DOHH2 (cell line): ENCODE data around the gene TWSG1.

ENCODE experiments used
- H3F3A ChIP-seq: fragments of 200-600 bp; sonication (generic), shearing (Covaris generic); 2 replicates; pipeline ENCODE4 v1.6.0; 2016; ENCODE audit warnings: antibody characterized with exemption, mild to moderate bottlenecking; ENCODE audit not compliant: control insufficient read depth, insufficient read depth
- H3K27ac ChIP-seq: fragments of 200-600 bp; sonication (generic); 2 replicates; pipeline ENCODE4 v1.5.1; 2014; ENCODE audit warnings: low read depth, mild to moderate bottlenecking, low read length, moderate library complexity
- H3K27me3 ChIP-seq: fragments of 200-600 bp; sonication (generic); 2 replicates; pipeline ENCODE4 v1.6.1; 2014; ENCODE audit warnings: mild to moderate bottlenecking, low read length, mixed read lengths; ENCODE audit not compliant: control insufficient read depth
- H3K36me3 ChIP-seq: fragments of 200-600 bp; sonication (generic); 2 replicates; pipeline ENCODE4 v1.6.1; 2014; ENCODE audit warnings: mild to moderate bottlenecking, low read length, moderate library complexity, mixed read lengths; ENCODE audit not compliant: control insufficient read depth
- H3K4me1 ChIP-seq: fragments of 200-600 bp; sonication (generic); 2 replicates; pipeline ENCODE4 v1.6.1; 2014; ENCODE audit warnings: mild to moderate bottlenecking, low read length, mixed read lengths; ENCODE audit not compliant: control insufficient read depth
- H3K4me2 ChIP-seq: fragments of 200-600 bp; sonication (generic); 2 replicates; pipeline ENCODE4 v1.6.0; 2014; ENCODE audit warnings: mild to moderate bottlenecking, low read length, moderate library complexity
- H3K4me3 ChIP-seq: fragments of 200-600 bp; sonication (generic); 2 replicates; pipeline ENCODE4 v1.5.1; 2014; ENCODE audit warnings: mild to moderate bottlenecking, low read length, mixed read lengths
- H3K79me2 ChIP-seq: fragments of 200-600 bp; sonication (generic); 2 replicates; pipeline ENCODE4 v1.6.1; 2014; ENCODE audit warnings: mild to moderate bottlenecking, low read length, mixed read lengths; ENCODE audit not compliant: control insufficient read depth
- H3K9me2 ChIP-seq: fragments of 200-600 bp; sonication (generic); replicated peaks from 2 replicates; pipeline ENCODE4 v1.6.1; 2014; ENCODE audit warnings: mild to moderate bottlenecking, low read length, mixed read lengths; ENCODE audit not compliant: control insufficient read depth
- H3K9me3 ChIP-seq: fragments of 200-600 bp; sonication (generic); 2 replicates; pipeline ENCODE4 v1.6.1; 2014; ENCODE audit warnings: antibody characterized with exemption, low read length, mixed read lengths; ENCODE audit not compliant: control insufficient read depth, insufficient read depth
- H4K20me1 ChIP-seq: fragments of 200-600 bp; sonication (generic); 2 replicates; pipeline ENCODE4 v1.6.0; 2014; ENCODE audit warnings: low read depth, mild to moderate bottlenecking, antibody characterized with exemption, low read length, moderate library complexity; ENCODE audit not compliant: control insufficient read depth, insufficient read depth
- CTCF ChIP-seq: fragments of 200-600 bp; sonication (generic); IDR thresholded peaks from one replicate; pipeline ENCODE4 v1.5.1; 2014; ENCODE audit warnings: antibody characterized with exemption, mild to moderate bottlenecking, low read depth, low read length; ENCODE audit not compliant: poor library complexity, severe bottlenecking
- EZH2phosphoT487 ChIP-seq: fragments of 200-600 bp; sonication (generic); IDR thresholded peaks from 2 replicates; pipeline ENCODE4 v1.6.1; 2017; ENCODE audit warnings: borderline replicate concordance, mild to moderate bottlenecking, antibody characterized with exemption, low read length, moderate library complexity, mixed read lengths

Gene TWSG1

DNA sequence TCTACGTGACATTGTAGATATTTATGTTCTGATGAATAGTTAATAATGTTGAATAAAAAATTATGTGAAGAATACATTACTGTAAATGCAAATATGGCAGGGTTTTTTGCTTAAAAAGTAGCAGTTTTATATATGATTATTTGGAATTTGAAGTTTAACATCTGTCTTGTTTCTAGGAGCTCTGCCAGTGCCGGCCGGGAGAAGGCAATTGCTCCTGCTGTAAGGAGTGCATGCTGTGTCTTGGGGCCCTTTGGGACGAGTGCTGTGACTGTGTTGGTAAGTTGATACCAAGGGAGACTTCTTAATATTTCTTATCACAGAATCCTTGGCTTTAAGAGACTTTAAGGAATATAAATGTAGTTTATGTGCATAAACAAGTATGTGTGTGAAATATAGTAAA is 25.2 kb downstream of the TWSG1 start:
- Histone ChIP-seq H3K4me3 (no peak overlapping the region), H3K27ac (no peak overlapping the region), H3K4me2 (no peak overlapping the region), H3K79me2 (no peaks in the 10 kb centered on the region), H3K4me1 (no peaks in the 10 kb centered on the region), H3K36me3 (0 out of 2 replicates have a peak, but pooled peaks cover 3% of the 10 kb centered on the region), H3K9me3 (no peaks in the 10 kb centered on the region), H4K20me1 (no peaks in the 10 kb centered on the region), H3K27me3 (no peaks in the 10 kb centered on the region), H3K9me2 (no peaks in the 10 kb centered on the region), H3F3A (no peaks in the 10 kb centered on the region)
- TF ChIP-seq CTCF (no peak), EZH2phosphoT487 (no peak)

DNA sequence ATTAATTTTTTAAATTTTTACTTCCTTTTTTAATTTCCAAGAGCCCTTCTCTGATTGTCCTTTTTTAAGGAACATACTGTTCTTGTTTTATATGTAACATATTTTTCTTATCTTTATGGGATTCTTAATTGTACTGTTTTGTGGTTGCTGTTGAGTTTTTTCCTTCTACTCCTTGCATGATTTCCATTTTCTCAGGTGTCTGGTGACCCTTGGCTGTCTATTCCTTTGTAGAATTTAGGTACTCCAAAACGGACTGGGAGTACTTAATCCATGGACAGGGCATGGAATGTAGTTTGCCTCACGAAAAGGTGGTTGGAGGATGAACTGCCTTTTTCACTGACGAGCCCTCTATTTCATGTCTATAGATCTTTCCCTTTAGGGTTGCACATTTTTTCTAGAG is 26.6 kb downstream of the TWSG1 start:
- no peaks in the 10 kb centered on the region for H4K20me1 ChIP-seq
- no peaks in the 10 kb centered on the region for H3K9me3 ChIP-seq
- H3K9me2 ChIP-seq, result no peaks in the 10 kb centered on the region
- H3K27me3 ChIP-seq, result no peaks in the 10 kb centered on the region
- no peak overlapping the region for H3K4me2 ChIP-seq
- 0 out of 2 replicates have a peak, but pooled peaks cover 3% of the 10 kb centered on the region for H3K36me3 ChIP-seq
- no peak overlapping the region for H3K27ac ChIP-seq
- no peaks in the 10 kb centered on the region for H3K4me1 ChIP-seq
- H3F3A ChIP-seq, result no peaks in the 10 kb centered on the region
- no peaks in the 10 kb centered on the region for H3K79me2 ChIP-seq
- TF ChIP-seq CTCF (no peak), EZH2phosphoT487 (no peak)
- H3K4me3 ChIP-seq, result no peak overlapping the region

DNA sequence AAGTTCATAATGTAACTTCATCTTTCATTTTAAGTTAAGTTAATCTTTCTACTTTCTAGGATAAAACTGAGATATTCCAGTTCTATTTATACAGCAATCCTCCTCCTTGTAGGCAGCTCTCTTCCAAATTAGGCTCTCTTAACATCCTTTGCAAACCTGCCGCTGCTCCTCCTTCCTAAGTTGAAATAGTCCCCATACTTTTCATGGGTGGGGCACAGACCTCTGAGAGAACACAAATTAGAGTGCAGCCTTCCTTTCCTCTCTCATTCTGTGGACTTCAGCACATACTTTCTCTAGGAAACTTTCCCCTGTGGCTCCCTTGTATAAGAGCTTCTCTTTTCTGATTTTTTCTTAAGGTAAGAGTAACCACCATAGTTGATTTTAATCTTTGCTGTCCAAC is 28.3 kb downstream of the TWSG1 start:
- Histone ChIP-seq H3K9me3 (no peaks in the 10 kb centered on the region), H3K36me3 (0 out of 2 replicates have a peak, but pooled peaks cover 3% of the 10 kb centered on the region), H3K4me3 (no peak overlapping the region), H3K4me2 (no peak overlapping the region), H3K4me1 (no peaks in the 10 kb centered on the region), H3K79me2 (no peaks in the 10 kb centered on the region), H4K20me1 (no peaks in the 10 kb centered on the region), H3K27ac (no peak overlapping the region), H3F3A (no peaks in the 10 kb centered on the region), H3K27me3 (no peaks in the 10 kb centered on the region), H3K9me2 (no peaks in the 10 kb centered on the region)
- TF ChIP-seq CTCF (no peak), EZH2phosphoT487 (no peak)
